Smooth muscle cell (in vitro differentiated cells): ENCODE data around the gene BPIFA3. TPM values are rescaled to one million over a fixed set of nuclear protein-coding genes. Genes with fewer than 3 reads are reported as not detected.

Source experiments
- DNase-seq: peaks from one replicate; lab custom pipeline; 2025; ENCODE audit not compliant: unreplicated experiment; lab: John Stamatoyannopoulos, UW
- H2AFZ ChIP-seq: fragments of 200-600 bp; sonication (generic); 2 replicates; pipeline ENCODE4 v1.6.0; 2016; ENCODE audit warnings: antibody characterized with exemption, low read depth, mild to moderate bottlenecking
- H3F3A ChIP-seq: fragments of 200-600 bp; sonication (generic); 2 replicates; pipeline ENCODE4 v1.6.0; 2017; ENCODE audit warnings: antibody characterized with exemption, low read depth
- H3K27ac ChIP-seq: fragments of 200-600 bp; sonication (generic); 2 replicates; pipeline ENCODE4 v1.5.1; 2016; ENCODE audit warnings: low read depth, mild to moderate bottlenecking
- H3K27me3 ChIP-seq: fragments of 200-600 bp; sonication (generic); 2 replicates; pipeline ENCODE4 v1.6.1; 2016; ENCODE audit warnings: low read depth, mild to moderate bottlenecking
- H3K36me3 ChIP-seq: fragments of 200-600 bp; sonication (generic); 2 replicates; pipeline ENCODE4 v1.5.1; 2016; ENCODE audit warnings: low read depth
- H3K4me1 ChIP-seq: fragments of 200-600 bp; sonication (generic); 2 replicates; pipeline ENCODE4 v1.5.1; 2016; ENCODE audit warnings: low read depth
- H3K4me2 ChIP-seq: fragments of 200-600 bp; sonication (generic); 2 replicates; pipeline ENCODE4 v1.6.0; 2016; ENCODE audit warnings: mild to moderate bottlenecking
- H3K4me3 ChIP-seq: fragments of 200-600 bp; sonication (generic); 2 replicates; pipeline ENCODE4 v1.5.1; 2016; ENCODE audit warnings: mild to moderate bottlenecking
- H3K79me2 ChIP-seq: fragments of 200-600 bp; sonication (generic); 2 replicates; pipeline ENCODE4 v1.6.0; 2016; ENCODE audit warnings: low read depth, mild to moderate bottlenecking
- H3K9ac ChIP-seq: fragments of 200-600 bp; sonication (generic); 2 replicates; pipeline ENCODE4 v1.6.0; 2016; ENCODE audit warnings: low read depth
- H3K9me3 ChIP-seq: fragments of 200-600 bp; sonication (generic); replicated peaks from 2 replicates; pipeline ENCODE4 v1.5.1; 2016; ENCODE audit warnings: low read depth
- H4K20me1 ChIP-seq: fragments of 200-600 bp; sonication (generic); 2 replicates; pipeline ENCODE4 v1.6.0; 2016; ENCODE audit warnings: low read depth
- CTCF ChIP-seq: fragments of 200-600 bp; sonication (generic); IDR thresholded peaks from 2 replicates; pipeline ENCODE4 v1.5.1; 2017; ENCODE audit warnings: borderline replicate concordance, mild to moderate bottlenecking, antibody characterized with exemption; ENCODE audit not compliant: insufficient read depth, poor library complexity, severe bottlenecking
- WGBS: methylation state at CpG from one replicate; pipeline ENCODE4 v1.1.7; 2016; ENCODE audit warnings: low lambda C conversion rate; 5-methylcytosine and 5-hydroxymethylcytosine counted together
- polyA plus RNA-seq: library from polyadenylated mRNA; unstranded; fragments of >200 nt; fragmentation: Nextera tagmentation; extraction: Ambion mirVana; gene quantifications from 2 replicates; pipeline ENCODE4 v1.2.1, GENCODE V29; 2016
- total RNA-seq: library from RNA; depleted of rRNA; stranded (reverse); fragments of >200 nt; gene quantifications from 2 replicates; pipeline ENCODE4 v1.2.3, GENCODE V29; 2014

Gene BPIFA3
- total and polyA plus RNA-seq, 2 experiments from 2014 or later, result not detected

DNA sequence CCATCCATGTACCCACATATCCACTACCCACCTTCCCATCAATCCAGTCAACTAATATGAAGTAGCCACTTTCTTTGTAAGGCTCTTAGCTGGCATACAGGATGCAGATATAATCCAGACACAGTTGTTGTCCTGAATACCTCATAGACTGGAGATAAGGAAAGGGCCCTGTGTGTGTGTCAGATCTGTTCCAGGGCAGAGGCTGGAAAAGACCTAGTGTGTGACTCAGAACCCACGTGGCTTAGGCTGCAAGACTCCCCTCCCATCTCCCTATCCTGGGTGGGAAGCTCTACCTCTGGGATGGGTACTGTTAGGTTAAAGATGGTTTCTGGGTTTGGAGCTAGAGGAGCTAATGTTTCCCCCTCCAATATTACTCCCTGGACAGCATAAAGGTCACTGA lies 22.3 kb downstream of the BPIFA3 start:
- H3K27me3 ChIP-seq, result peaks cover 35% of the 10 kb centered on the region
- no peaks in the 10 kb centered on the region for H3K4me1 ChIP-seq
- H3K4me3 ChIP-seq, result no peak overlapping the region
- no peak overlapping the region for H2AFZ ChIP-seq
- no peaks in the 10 kb centered on the region for H3F3A ChIP-seq
- TF ChIP-seq CTCF, result no peak
- no peaks in the 10 kb centered on the region for H3K79me2 ChIP-seq
- no peaks in the 10 kb centered on the region for H4K20me1 ChIP-seq
- H3K9me3 ChIP-seq, result no peaks in the 10 kb centered on the region
- WGBS, result 19% methylated on average over 1 of the region's 1 CpG
- H3K4me2 ChIP-seq, result no peak overlapping the region
- no peaks in the 10 kb centered on the region for H3K36me3 ChIP-seq
- H3K9ac ChIP-seq, result no peak overlapping the region
- no peak for DNase-seq
- H3K27ac ChIP-seq, result no peak overlapping the region

GRCh38 chr20:33239979-33240736 lies 23.0 kb downstream of the BPIFA3 start:
- no peaks in the 10 kb centered on the region for H4K20me1 ChIP-seq
- no peak overlapping the region for H3K4me2 ChIP-seq
- H2AFZ ChIP-seq, result no peak overlapping the region
- no peak overlapping the region for H3K27ac ChIP-seq
- no peaks in the 10 kb centered on the region for H3K36me3 ChIP-seq
- H3K79me2 ChIP-seq, result no peaks in the 10 kb centered on the region
- H3K9me3 ChIP-seq, result no peaks in the 10 kb centered on the region
- DNase-seq, result no peak
- no peak overlapping the region for H3K4me3 ChIP-seq
- WGBS, result 71% methylated on average over 4 of the region's 4 CpGs
- no peak for TF ChIP-seq CTCF
- H3K9ac ChIP-seq, result no peak overlapping the region
- H3K27me3 ChIP-seq, result peaks cover 29% of the 10 kb centered on the region
- H3F3A ChIP-seq, result no peaks in the 10 kb centered on the region
- no peaks in the 10 kb centered on the region for H3K4me1 ChIP-seq

DNA sequence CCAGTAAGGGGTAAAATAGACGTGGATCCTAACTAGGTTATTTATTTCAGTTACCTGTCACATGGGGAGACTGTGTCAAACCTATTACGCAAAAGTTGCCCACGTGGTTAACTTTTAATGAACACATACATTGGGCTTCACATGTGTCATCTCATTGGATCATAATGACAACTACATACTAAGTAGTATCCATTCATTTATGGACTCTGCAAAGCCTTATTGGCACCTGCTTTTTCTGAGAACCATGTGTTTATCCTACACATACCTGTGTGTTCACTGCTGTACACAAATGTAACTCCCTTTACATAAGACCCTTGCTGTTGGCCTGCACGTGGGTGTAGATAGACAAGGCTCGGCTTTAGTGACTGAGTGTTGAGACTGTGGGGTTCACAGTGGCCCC lies 23.8 kb downstream of the BPIFA3 start:
- Histone ChIP-seq H3K9ac (no peak overlapping the region), H3K4me2 (no peak overlapping the region), H3K79me2 (no peaks in the 10 kb centered on the region), H3F3A (no peaks in the 10 kb centered on the region), H3K4me3 (no peak overlapping the region), H4K20me1 (no peaks in the 10 kb centered on the region), H2AFZ (no peak overlapping the region), H3K27me3 (peaks cover 24% of the 10 kb centered on the region), H3K27ac (no peak overlapping the region), H3K4me1 (no peaks in the 10 kb centered on the region), H3K36me3 (no peaks in the 10 kb centered on the region), H3K9me3 (no peaks in the 10 kb centered on the region)
- 75% methylated on average over 5 of the region's 5 CpGs for WGBS
- TF ChIP-seq CTCF, result no peak
- DNase-seq, result no peak
